CD4-positive, alpha-beta T cell treated with Interleukin-15 for 4 hours (primary cell): ENCODE measurements around the gene SERGEF.
"Not testable (repeated sequence)": the region's sequence is repeated elsewhere in the genome, so short reads cannot be mapped to it uniquely, and the experiment has no call there.

Experiments used
- DNase-seq: peaks from one replicate; pipeline ENCODE4 v3.0.0-alpha.2; 2020; ENCODE audit warnings: low spot score

Gene SERGEF

GRCh38 chr11:17906436-17906835, 106.4 kb downstream of the SERGEF start:
- no peak for DNase-seq

- DNase-seq: no peak
Measured at GRCh38 chr11:17905477-17905876, 107.4 kb downstream of the SERGEF start.

- no peak for DNase-seq
Measured at GRCh38 chr11:17901481-17901880, 111.4 kb downstream of the SERGEF start.

- DNase-seq: no peak
Measured at GRCh38 chr11:17898782-17899181, 114.1 kb downstream of the SERGEF start.

GRCh38 chr11:17898071-17898470, 114.8 kb downstream of the SERGEF start:
- DNase-seq: no peak

- DNase-seq: no peak
Measured at GRCh38 chr11:17897495-17897894, 115.4 kb downstream of the SERGEF start.

GRCh38 chr11:17896496-17897151, 116.2 kb downstream of the SERGEF start:
- DNase-seq: not testable (repeated sequence)

- no peak for DNase-seq
Measured at GRCh38 chr11:17894929-17895658, 117.8 kb downstream of the SERGEF start.

GRCh38 chr11:17892409-17892808, 120.4 kb downstream of the SERGEF start:
- no peak for DNase-seq

GRCh38 chr11:17890325-17890724, 122.5 kb downstream of the SERGEF start:
- DNase-seq: no peak

GRCh38 chr11:17887779-17888178, 125.1 kb downstream of the SERGEF start:
- no peak for DNase-seq

GRCh38 chr11:17883946-17884345, 128.9 kb downstream of the SERGEF start:
- no peak for DNase-seq

GRCh38 chr11:17883057-17883456, 129.8 kb downstream of the SERGEF start:
- no peak for DNase-seq

GRCh38 chr11:17878743-17879142, 134.1 kb downstream of the SERGEF start:
- DNase-seq: no peak

GRCh38 chr11:17877886-17878285, 135.0 kb downstream of the SERGEF start:
- DNase-seq: no peak

GRCh38 chr11:17876827-17877226, 136.0 kb downstream of the SERGEF start:
- no peak for DNase-seq

- no peak for DNase-seq
Measured at GRCh38 chr11:17875891-17876290, 137.0 kb downstream of the SERGEF start.

- DNase-seq: no peak
Measured at GRCh38 chr11:17873586-17873985, 139.3 kb downstream of the SERGEF start.

- not testable (repeated sequence) for DNase-seq
Measured at GRCh38 chr11:17868398-17868797, 144.4 kb downstream of the SERGEF start.

GRCh38 chr11:17867341-17867740, 145.5 kb downstream of the SERGEF start:
- DNase-seq: no peak

GRCh38 chr11:17865765-17866428, 146.9 kb downstream of the SERGEF start:
- DNase-seq: no peak

GRCh38 chr11:17864478-17864941, 148.3 kb downstream of the SERGEF start:
- DNase-seq: peak; percentile 7
